Suprapubic skin (tissue), 4 donors: ENCODE measurements around the gene SOS1. TPM values are rescaled to one million over a fixed set of nuclear protein-coding genes. Genes with fewer than 3 reads are reported as not detected.

Source experiments
- DNase-seq, 2 donors: peaks; one replicate each; pipeline ENCODE4 v3.0.0-alpha.2; 2019; ENCODE audit warnings: low spot score in 2 of 2
- H3K27ac ChIP-seq: fragments of 200-600 bp; sonication (generic); one replicate; pipeline ENCODE4 v1.5.1; 2019
- H3K27me3 ChIP-seq: fragments of 200-600 bp; sonication (generic); one replicate; pipeline ENCODE4 v1.5.1; 2019
- H3K36me3 ChIP-seq: fragments of 200-600 bp; sonication (generic); one replicate; pipeline ENCODE4 v1.5.1; 2019
- H3K4me1 ChIP-seq: fragments of 200-600 bp; sonication (generic); one replicate; pipeline ENCODE4 v1.5.1; 2019
- H3K4me3 ChIP-seq: fragments of 200-600 bp; sonication (generic); one replicate; pipeline ENCODE4 v1.5.1; 2019; ENCODE audit warnings: mild to moderate bottlenecking
- H3K9me3 ChIP-seq: fragments of 200-600 bp; sonication (generic); one replicate; pipeline ENCODE4 v1.5.1; 2019
- EP300 ChIP-seq: sonication (generic); formaldehyde crosslinking; IDR thresholded peaks from one replicate; pipeline ENCODE4 v1.6.1; 2017; ENCODE audit warnings: antibody characterized with exemption
- POLR2A ChIP-seq, 2 donors: fragments of 450-650 bp; IDR thresholded peaks; one replicate each; pipeline ENCODE4 v1.6.1; 2017; ENCODE audit warnings: antibody characterized with exemption in 2 of 2, mild to moderate bottlenecking in 2 of 2, moderate library complexity in 2 of 2
- POLR2AphosphoS5 ChIP-seq, 3 donors: sonication (generic); formaldehyde crosslinking; IDR thresholded peaks; one replicate each; pipeline ENCODE4 v1.6.1; 2017; ENCODE audit warnings: antibody characterized with exemption in 3 of 3
- WGBS: methylation state at CpG from one replicate; pipeline ENCODE4 v1.1.5; 2018; 5-methylcytosine and 5-hydroxymethylcytosine counted together
- total RNA-seq, 4 donors: library from RNA; depleted of rRNA; stranded (reverse); fragments of >200 nt; gene quantifications; one replicate each; pipeline ENCODE4 v1.1.0, GENCODE V29; 2016
- TF ChIP-seq, protein P1 (sequence below), 2 donors: fragments of 200-600 bp in 1 of 2; fragments of 450-650 bp in 1 of 2; sonication (generic) in 1 of 2; IDR thresholded peaks; one replicate each; pipeline ENCODE4 v1.5.1; 2016 to 2019; ENCODE audit warnings: antibody characterized with exemption in 2 of 2, mild to moderate bottlenecking in 1 of 2, moderate library complexity in 1 of 2

SOS1 gene
- total RNA-seq, 4 donors from 2014 or later: 18.3 to 38.3 (median 27.7) TPM

- Histone ChIP-seq H3K27ac (no peak overlapping the region), H3K36me3 (peaks cover 3% of the 10 kb centered on the region), H3K4me1 (peaks cover 10% of the 10 kb centered on the region), H3K4me3 (no peak overlapping the region), H3K9me3 (no peaks in the 10 kb centered on the region), H3K27me3 (no peaks in the 10 kb centered on the region)
- no peak for DNase-seq
- 24% methylated on average over 4 of the region's 4 CpGs for WGBS
- TF ChIP-seq, protein P1, sequence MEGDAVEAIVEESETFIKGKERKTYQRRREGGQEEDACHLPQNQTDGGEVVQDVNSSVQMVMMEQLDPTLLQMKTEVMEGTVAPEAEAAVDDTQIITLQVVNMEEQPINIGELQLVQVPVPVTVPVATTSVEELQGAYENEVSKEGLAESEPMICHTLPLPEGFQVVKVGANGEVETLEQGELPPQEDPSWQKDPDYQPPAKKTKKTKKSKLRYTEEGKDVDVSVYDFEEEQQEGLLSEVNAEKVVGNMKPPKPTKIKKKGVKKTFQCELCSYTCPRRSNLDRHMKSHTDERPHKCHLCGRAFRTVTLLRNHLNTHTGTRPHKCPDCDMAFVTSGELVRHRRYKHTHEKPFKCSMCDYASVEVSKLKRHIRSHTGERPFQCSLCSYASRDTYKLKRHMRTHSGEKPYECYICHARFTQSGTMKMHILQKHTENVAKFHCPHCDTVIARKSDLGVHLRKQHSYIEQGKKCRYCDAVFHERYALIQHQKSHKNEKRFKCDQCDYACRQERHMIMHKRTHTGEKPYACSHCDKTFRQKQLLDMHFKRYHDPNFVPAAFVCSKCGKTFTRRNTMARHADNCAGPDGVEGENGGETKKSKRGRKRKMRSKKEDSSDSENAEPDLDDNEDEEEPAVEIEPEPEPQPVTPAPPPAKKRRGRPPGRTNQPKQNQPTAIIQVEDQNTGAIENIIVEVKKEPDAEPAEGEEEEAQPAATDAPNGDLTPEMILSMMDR (IDR thresholded peaks at IDR 0.05): no peak
- TF ChIP-seq POLR2AphosphoS5 (IDR thresholded peaks at IDR 0.05) (no peak), POLR2A (IDR thresholded peaks at IDR 0.05) (no peak), EP300 (no peak)
Measured at GRCh38 chr2:39107156-39107555, 13.7 kb downstream of the SOS1 start.

GRCh38 chr2:39099870-39100728 lies 20.8 kb downstream of the SOS1 start:
- Histone ChIP-seq H3K4me1 (peaks cover 16% of the 10 kb centered on the region), H3K27me3 (no peaks in the 10 kb centered on the region), H3K27ac (no peak overlapping the region), H3K4me3 (no peak overlapping the region), H3K9me3 (no peaks in the 10 kb centered on the region), H3K36me3 (no peaks in the 10 kb centered on the region)
- no peak for TF ChIP-seq POLR2AphosphoS5 (IDR thresholded peaks at IDR 0.05)
- TF ChIP-seq, protein P1 (IDR thresholded peaks at IDR 0.05): no peak
- TF ChIP-seq EP300: no peak
- TF ChIP-seq POLR2A (IDR thresholded peaks at IDR 0.05): no peak
- 91% methylated on average over 7 of the region's 7 CpGs for WGBS
- no peak for DNase-seq

DNA sequence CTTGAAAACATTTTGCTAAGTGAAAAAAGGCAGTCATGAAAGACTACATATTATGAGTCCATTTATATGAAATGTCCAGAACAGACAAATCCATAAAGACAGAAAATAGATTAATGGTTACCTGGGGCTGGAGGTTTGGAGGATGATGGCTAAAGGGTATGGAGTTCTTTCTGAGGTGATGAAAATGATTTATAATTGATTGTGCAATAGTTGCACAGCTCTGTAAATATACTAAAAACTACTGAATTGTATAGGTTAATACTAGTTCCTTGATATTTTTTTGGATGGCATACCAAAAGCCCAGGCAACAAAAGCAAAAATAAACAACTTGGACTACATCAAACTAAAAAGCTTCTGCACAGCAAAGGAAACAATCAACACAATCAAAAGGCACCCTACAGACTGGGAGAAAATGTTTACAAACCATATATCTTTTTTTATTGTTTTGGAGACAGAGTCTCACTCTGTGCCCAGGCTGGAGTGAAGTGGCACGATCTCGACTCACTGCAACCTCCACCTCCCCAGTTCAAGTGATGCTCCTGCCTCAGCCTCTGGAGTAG lies 21.5 kb downstream of the SOS1 start:
- Histone ChIP-seq H3K4me3 (no peak overlapping the region), H3K9me3 (no peaks in the 10 kb centered on the region), H3K4me1 (peaks cover 23% of the 10 kb centered on the region), H3K27ac (no peak overlapping the region), H3K27me3 (no peaks in the 10 kb centered on the region), H3K36me3 (no peaks in the 10 kb centered on the region)
- TF ChIP-seq, protein P1 (IDR thresholded peaks at IDR 0.05): no peak
- TF ChIP-seq EP300 (no peak), POLR2AphosphoS5 (IDR thresholded peaks at IDR 0.05) (no peak), POLR2A (IDR thresholded peaks at IDR 0.05) (no peak)
- no peak for DNase-seq
- 81% methylated on average over 2 of the region's 2 CpGs for WGBS

DNA sequence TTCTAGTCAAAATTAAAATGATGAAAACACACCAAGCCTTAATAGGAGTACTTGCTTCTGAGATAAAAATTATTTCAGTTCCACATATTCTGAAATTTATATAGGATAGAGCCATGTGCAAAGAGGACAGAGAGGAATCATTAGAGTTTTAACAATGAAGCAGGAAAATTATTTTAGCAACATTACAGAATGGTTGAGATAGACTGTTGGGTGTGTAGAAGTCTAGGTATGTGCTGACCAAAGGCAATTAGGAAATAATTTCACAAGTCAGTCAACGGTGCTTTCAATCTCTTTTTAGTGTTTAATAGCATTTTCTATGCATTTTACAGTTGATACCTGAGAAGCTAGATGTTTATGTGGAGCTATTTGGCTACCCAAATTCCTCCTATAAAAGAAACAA lies 25.2 kb downstream of the SOS1 start:
- WGBS: 56% methylated on average over 1 of the region's 1 CpG
- no peaks in the 10 kb centered on the region for H3K27me3 ChIP-seq
- DNase-seq: no peak
- H3K9me3 ChIP-seq: no peaks in the 10 kb centered on the region
- peaks cover 4% of the 10 kb centered on the region for H3K36me3 ChIP-seq
- no peak overlapping the region for H3K4me3 ChIP-seq
- H3K4me1 ChIP-seq: peaks cover 26% of the 10 kb centered on the region
- no peak overlapping the region for H3K27ac ChIP-seq
- no peak for TF ChIP-seq POLR2AphosphoS5 (IDR thresholded peaks at IDR 0.05)
- no peak for TF ChIP-seq POLR2A (IDR thresholded peaks at IDR 0.05)
- no peak for TF ChIP-seq EP300
- TF ChIP-seq, protein P1 (IDR thresholded peaks at IDR 0.05): no peak

- Histone ChIP-seq H3K9me3 (no peaks in the 10 kb centered on the region), H3K27ac (no peak overlapping the region), H3K4me3 (no peak overlapping the region), H3K27me3 (no peaks in the 10 kb centered on the region), H3K36me3 (peaks cover 4% of the 10 kb centered on the region), H3K4me1 (peaks cover 24% of the 10 kb centered on the region)
- 23% methylated on average over 1 of the region's 1 CpG for WGBS
- no peak for DNase-seq
- TF ChIP-seq EP300 (no peak), POLR2AphosphoS5 (IDR thresholded peaks at IDR 0.05) (no peak), POLR2A (IDR thresholded peaks at IDR 0.05) (no peak)
- TF ChIP-seq, protein P1 (IDR thresholded peaks at IDR 0.05): no peak
Measured at GRCh38 chr2:39094717-39095363, 26.0 kb downstream of the SOS1 start.
